Rectal smooth muscle tissue (tissue), 1 donor: ENCODE results near the gene SNRPA1.

Source experiments
- H3K27ac ChIP-seq: one replicate; pipeline ENCODE4 v1.7.0; 2013; ENCODE audit warnings: low read depth, low read length, inconsistent platforms
- H3K27me3 ChIP-seq: one replicate; pipeline ENCODE4 v1.7.0; 2013; ENCODE audit warnings: low read length; ENCODE audit not compliant: control insufficient read depth, insufficient read depth
- H3K36me3 ChIP-seq: one replicate; pipeline ENCODE4 v1.7.0; 2013; ENCODE audit warnings: low read length; ENCODE audit not compliant: control insufficient read depth, insufficient read depth
- H3K4me1 ChIP-seq: one replicate; pipeline ENCODE4 v1.7.0; 2013; ENCODE audit warnings: low read length; ENCODE audit not compliant: control insufficient read depth, insufficient read depth
- H3K4me3 ChIP-seq: one replicate; pipeline ENCODE4 v1.7.0; 2013; ENCODE audit warnings: low read length
- H3K9ac ChIP-seq: one replicate; pipeline ENCODE4 v1.7.0; 2013; ENCODE audit warnings: low read length

Gene SNRPA1

GRCh38 chr15:101233651-101234280 is 61.3 kb downstream of the SNRPA1 start:
- no peak overlapping the region for H3K9ac ChIP-seq
- no peak overlapping the region for H3K4me3 ChIP-seq
- H3K27me3 ChIP-seq = no peaks in the 10 kb centered on the region
- H3K27ac ChIP-seq = no peak overlapping the region
- H3K4me1 ChIP-seq = no peaks in the 10 kb centered on the region
- H3K36me3 ChIP-seq = no peaks in the 10 kb centered on the region

- no peaks in the 10 kb centered on the region for H3K36me3 ChIP-seq
- no peaks in the 10 kb centered on the region for H3K27me3 ChIP-seq
- no peak overlapping the region for H3K4me3 ChIP-seq
- H3K4me1 ChIP-seq = no peaks in the 10 kb centered on the region
- H3K9ac ChIP-seq = no peak overlapping the region
- H3K27ac ChIP-seq = no peak overlapping the region
These were observed 62.4 kb downstream of the SNRPA1 start for GRCh38 chr15:101232677-101233076.
